Transverse colon (tissue), 4 donors: ENCODE measurements around the gene KCNH6. TPM values are rescaled to one million over a fixed set of nuclear protein-coding genes. Genes with fewer than 3 reads are reported as not detected.

Experiments used
- DNase-seq: peaks from one replicate; pipeline ENCODE4 v3.0.0-alpha.2; 2019
- H3K27ac ChIP-seq, 4 donors: fragments of 200-600 bp; sonication (generic); 2 replicates each; pipeline ENCODE4 v1.5.1; 2016 to 2018; ENCODE audit warnings: inconsistent platforms in 4 of 4
- H3K27me3 ChIP-seq: fragments of 200-600 bp; sonication (generic); 2 replicates; pipeline ENCODE4 v1.5.1; 2017; ENCODE audit warnings: inconsistent platforms
- H3K36me3 ChIP-seq, 4 donors: fragments of 200-600 bp; sonication (generic); 2 replicates each; pipeline ENCODE4 v1.5.1; 2017 to 2019; ENCODE audit warnings: inconsistent platforms in 4 of 4
- H3K4me1 ChIP-seq, 4 donors: fragments of 200-600 bp; sonication (generic); 2 replicates each; pipeline ENCODE4 v1.5.1; 2017 to 2020; ENCODE audit warnings: inconsistent platforms in 4 of 4
- H3K4me3 ChIP-seq, 4 donors: fragments of 200-600 bp; sonication (generic); 1 replicate in 1 of 4; 2 replicates in 3 of 4; pipeline versions ENCODE4 v1.5.1 to v1.6.1; 2017 to 2019; ENCODE audit warnings: inconsistent platforms in 4 of 4
- H3K9me3 ChIP-seq, 2 donors: fragments of 200-600 bp; sonication (generic); 2 replicates each; pipeline ENCODE4 v1.5.1; 2017 to 2019; ENCODE audit warnings: inconsistent platforms in 2 of 2
- CTCF ChIP-seq, 5 experiments: fragments of 200-600 bp in 3 of 5; fragments of 450-650 bp in 2 of 5; sonication (generic) in 3 of 5; IDR thresholded peaks; 1 replicate in 2 of 5; 2 replicates in 3 of 5; pipeline ENCODE4 v1.5.1; 2016 to 2017; ENCODE audit warnings: antibody characterized with exemption in 5 of 5, inconsistent platforms in 3 of 5, mild to moderate bottlenecking in 2 of 5, moderate library complexity in 1 of 5
- EP300 ChIP-seq: sonication (generic); formaldehyde crosslinking; IDR thresholded peaks from one replicate; pipeline ENCODE4 v1.6.1; 2017; ENCODE audit warnings: antibody characterized with exemption, low read depth
- POLR2A ChIP-seq: fragments of 450-650 bp; IDR thresholded peaks from one replicate; pipeline ENCODE4 v1.6.1; 2016; ENCODE audit warnings: antibody characterized with exemption, mild to moderate bottlenecking, moderate library complexity
- POLR2AphosphoS5 ChIP-seq, 3 donors: sonication (generic); formaldehyde crosslinking; IDR thresholded peaks; one replicate each; pipeline ENCODE4 v1.6.1; 2016; ENCODE audit warnings: antibody characterized with exemption in 3 of 3
- WGBS, 2 donors: methylation state at CpG; one replicate each; pipeline ENCODE4 v1.1.5; 2018; ENCODE audit warnings: low coverage in 1 of 2; 5-methylcytosine and 5-hydroxymethylcytosine counted together
- in situ Hi-C, 4 donors: fragments of 200-750 bp; cut with MboI; loops; one replicate each; pipeline versions ENCODE4 v1.15.0 to v1.15.1; 2017; ENCODE audit warnings: low sequenced_read_pairs in 3 of 4, low pct_ligation_motif_present in 1 of 4, low pct_unique_long_range_greater_than_20kb in 1 of 4
- intact Hi-C: fragments of 100-400 bp; cut with DNase I; formaldehyde crosslinking; loops from one replicate; pipeline ENCODE4 v1.15.1; 2023; ENCODE audit warnings: low total_unique reads
- total RNA-seq, 4 donors: library from RNA; depleted of rRNA; stranded (reverse); fragments of >200 nt; gene quantifications; one replicate each; pipeline ENCODE4 v1.1.0, GENCODE V29; 2016

Gene KCNH6
- total RNA-seq, 4 donors from 2014 or later: 0.48 to 0.96 TPM; not detected in 2

- H3K4me1 ChIP-seq: no peaks in the 10 kb centered on the region
- TF ChIP-seq POLR2AphosphoS5 (IDR thresholded peaks at IDR 0.05): no peak
- TF ChIP-seq CTCF (IDR thresholded peaks at IDR 0.05): no peak
- no peak for TF ChIP-seq EP300
- TF ChIP-seq POLR2A: no peak
- no peak overlapping the region for H3K4me3 ChIP-seq
- 79 to 87% methylated on average over 2 to 6 of the region's 6 CpGs for WGBS, 2 donors
- no peaks in the 10 kb centered on the region for H3K9me3 ChIP-seq
- intact Hi-C loops: no loop called here
- no peak overlapping the region for H3K27ac ChIP-seq
- in situ Hi-C loops: no loop called here
- no peaks in the 10 kb centered on the region for H3K36me3 ChIP-seq
- H3K27me3 ChIP-seq: no peaks in the 10 kb centered on the region
- no peak for DNase-seq
These were observed 33.9 kb upstream of the KCNH6 start for GRCh38 chr17:63489291-63489690.

- 83% methylated on average over 10 of the region's 10 CpGs; no CpG with 5 or more reads in 1 of the 2 donors for WGBS, 2 donors
- Histone ChIP-seq H3K36me3 (no peaks in the 10 kb centered on the region), H3K9me3 (no peaks in the 10 kb centered on the region), H3K4me1 (no peaks in the 10 kb centered on the region), H3K27ac (no peak overlapping the region), H3K27me3 (no peaks in the 10 kb centered on the region), H3K4me3 (no peak overlapping the region)
- in situ Hi-C loops (no loop called here), intact Hi-C loops (no loop called here)
- DNase-seq: no peak
- TF ChIP-seq CTCF (IDR thresholded peaks at IDR 0.05): no peak
- no peak for TF ChIP-seq EP300
- TF ChIP-seq POLR2AphosphoS5 (IDR thresholded peaks at IDR 0.05): no peak
- TF ChIP-seq POLR2A: no peak
These were observed 32.8 kb upstream of the KCNH6 start for GRCh38 chr17:63490329-63490728.

- no peaks in the 10 kb centered on the region for H3K9me3 ChIP-seq
- in situ Hi-C loops: no loop called here
- no peak overlapping the region for H3K27ac ChIP-seq
- no peaks in the 10 kb centered on the region for H3K4me1 ChIP-seq
- H3K4me3 ChIP-seq: no peak overlapping the region
- TF ChIP-seq POLR2A (no peak), CTCF (IDR thresholded peaks at IDR 0.05) (no peak), POLR2AphosphoS5 (IDR thresholded peaks at IDR 0.05) (no peak), EP300 (no peak)
- no peaks in the 10 kb centered on the region for H3K27me3 ChIP-seq
- WGBS, 2 donors: 91% methylated on average over 19 of the region's 22 CpGs; no CpG with 5 or more reads in 1 of the 2 donors
- intact Hi-C loops: no loop called here
- no peak for DNase-seq
- no peaks in the 10 kb centered on the region for H3K36me3 ChIP-seq
These were observed 32.2 kb upstream of the KCNH6 start for GRCh38 chr17:63490858-63491400.

- DNase-seq: no peak
- no peaks in the 10 kb centered on the region for H3K4me1 ChIP-seq
- no peak overlapping the region for H3K4me3 ChIP-seq
- no peak for TF ChIP-seq CTCF (IDR thresholded peaks at IDR 0.05)
- no peak for TF ChIP-seq POLR2A
- no peak for TF ChIP-seq POLR2AphosphoS5 (IDR thresholded peaks at IDR 0.05)
- no peak for TF ChIP-seq EP300
- in situ Hi-C loops (no loop called here), intact Hi-C loops (no loop called here)
- H3K27ac ChIP-seq: no peak overlapping the region
- no peaks in the 10 kb centered on the region for H3K27me3 ChIP-seq
- 82% methylated on average over 8 of the region's 8 CpGs; no CpG with 5 or more reads in 1 of the 2 donors for WGBS, 2 donors
- H3K36me3 ChIP-seq: no peaks in the 10 kb centered on the region
- no peaks in the 10 kb centered on the region for H3K9me3 ChIP-seq
These were observed 31.7 kb upstream of the KCNH6 start for GRCh38 chr17:63491413-63491812.
